ENCODE measurements around the gene NMNAT2. TPM values are rescaled to one million over a fixed set of nuclear protein-coding genes. Genes with fewer than 3 reads are reported as not detected.

The NMNAT2 gene
- total and polyA plus RNA-seq, 2 experiments from 2014 or later: 3.6 to 10.0 TPM

GRCh38 chr1:183363972-183364371 lies 54.2 kb downstream of the NMNAT2 start (continued):
- TF ChIP-seq, protein P1, sequence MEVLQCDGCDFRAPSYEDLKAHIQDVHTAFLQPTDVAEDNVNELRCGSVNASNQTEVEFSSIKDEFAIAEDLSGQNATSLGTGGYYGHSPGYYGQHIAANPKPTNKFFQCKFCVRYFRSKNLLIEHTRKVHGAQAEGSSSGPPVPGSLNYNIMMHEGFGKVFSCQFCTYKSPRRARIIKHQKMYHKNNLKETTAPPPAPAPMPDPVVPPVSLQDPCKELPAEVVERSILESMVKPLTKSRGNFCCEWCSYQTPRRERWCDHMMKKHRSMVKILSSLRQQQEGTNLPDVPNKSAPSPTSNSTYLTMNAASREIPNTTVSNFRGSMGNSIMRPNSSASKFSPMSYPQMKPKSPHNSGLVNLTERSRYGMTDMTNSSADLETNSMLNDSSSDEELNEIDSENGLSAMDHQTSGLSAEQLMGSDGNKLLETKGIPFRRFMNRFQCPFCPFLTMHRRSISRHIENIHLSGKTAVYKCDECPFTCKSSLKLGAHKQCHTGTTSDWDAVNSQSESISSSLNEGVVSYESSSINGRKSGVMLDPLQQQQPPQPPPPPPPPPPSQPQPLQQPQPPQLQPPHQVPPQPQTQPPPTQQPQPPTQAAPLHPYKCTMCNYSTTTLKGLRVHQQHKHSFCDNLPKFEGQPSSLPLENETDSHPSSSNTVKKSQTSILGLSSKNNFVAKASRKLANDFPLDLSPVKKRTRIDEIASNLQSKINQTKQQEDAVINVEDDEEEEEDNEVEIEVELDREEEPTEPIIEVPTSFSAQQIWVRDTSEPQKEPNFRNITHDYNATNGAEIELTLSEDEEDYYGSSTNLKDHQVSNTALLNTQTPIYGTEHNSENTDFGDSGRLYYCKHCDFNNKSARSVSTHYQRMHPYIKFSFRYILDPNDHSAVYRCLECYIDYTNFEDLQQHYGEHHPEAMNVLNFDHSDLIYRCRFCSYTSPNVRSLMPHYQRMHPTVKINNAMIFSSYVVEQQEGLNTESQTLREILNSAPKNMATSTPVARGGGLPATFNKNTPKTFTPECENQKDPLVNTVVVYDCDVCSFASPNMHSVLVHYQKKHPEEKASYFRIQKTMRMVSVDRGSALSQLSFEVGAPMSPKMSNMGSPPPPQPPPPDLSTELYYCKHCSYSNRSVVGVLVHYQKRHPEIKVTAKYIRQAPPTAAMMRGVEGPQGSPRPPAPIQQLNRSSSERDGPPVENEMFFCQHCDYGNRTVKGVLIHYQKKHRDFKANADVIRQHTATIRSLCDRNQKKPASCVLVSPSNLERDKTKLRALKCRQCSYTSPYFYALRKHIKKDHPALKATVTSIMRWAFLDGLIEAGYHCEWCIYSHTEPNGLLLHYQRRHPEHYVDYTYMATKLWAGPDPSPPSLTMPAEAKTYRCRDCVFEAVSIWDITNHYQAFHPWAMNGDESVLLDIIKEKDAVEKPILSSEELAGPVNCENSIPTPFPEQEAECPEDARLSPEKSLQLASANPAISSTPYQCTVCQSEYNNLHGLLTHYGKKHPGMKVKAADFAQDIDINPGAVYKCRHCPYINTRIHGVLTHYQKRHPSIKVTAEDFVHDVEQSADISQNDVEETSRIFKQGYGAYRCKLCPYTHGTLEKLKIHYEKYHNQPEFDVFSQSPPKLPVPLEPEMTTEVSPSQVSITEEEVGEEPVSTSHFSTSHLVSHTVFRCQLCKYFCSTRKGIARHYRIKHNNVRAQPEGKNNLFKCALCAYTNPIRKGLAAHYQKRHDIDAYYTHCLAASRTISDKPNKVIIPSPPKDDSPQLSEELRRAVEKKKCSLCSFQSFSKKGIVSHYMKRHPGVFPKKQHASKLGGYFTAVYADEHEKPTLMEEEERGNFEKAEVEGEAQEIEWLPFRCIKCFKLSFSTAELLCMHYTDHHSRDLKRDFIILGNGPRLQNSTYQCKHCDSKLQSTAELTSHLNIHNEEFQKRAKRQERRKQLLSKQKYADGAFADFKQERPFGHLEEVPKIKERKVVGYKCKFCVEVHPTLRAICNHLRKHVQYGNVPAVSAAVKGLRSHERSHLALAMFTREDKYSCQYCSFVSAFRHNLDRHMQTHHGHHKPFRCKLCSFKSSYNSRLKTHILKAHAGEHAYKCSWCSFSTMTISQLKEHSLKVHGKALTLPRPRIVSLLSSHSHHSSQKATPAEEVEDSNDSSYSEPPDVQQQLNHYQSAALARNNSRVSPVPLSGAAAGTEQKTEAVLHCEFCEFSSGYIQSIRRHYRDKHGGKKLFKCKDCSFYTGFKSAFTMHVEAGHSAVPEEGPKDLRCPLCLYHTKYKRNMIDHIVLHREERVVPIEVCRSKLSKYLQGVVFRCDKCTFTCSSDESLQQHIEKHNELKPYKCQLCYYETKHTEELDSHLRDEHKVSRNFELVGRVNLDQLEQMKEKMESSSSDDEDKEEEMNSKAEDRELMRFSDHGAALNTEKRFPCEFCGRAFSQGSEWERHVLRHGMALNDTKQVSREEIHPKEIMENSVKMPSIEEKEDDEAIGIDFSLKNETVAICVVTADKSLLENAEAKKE (CRISPR knock-in tag; IDR thresholded peaks at IDR 0.05): no peak
- TF ChIP-seq JUNB (IDR thresholded peaks at IDR 0.05; ENCODE audit: unreplicated experiment): no peak
- no peak for TF ChIP-seq STAT1 (IDR thresholded peaks at IDR 0.05; ENCODE audit: unreplicated experiment)
- no peak for TF ChIP-seq ZNF331 (CRISPR knock-in tag; IDR thresholded peaks at IDR 0.05; ENCODE audit: low read depth)
- TF ChIP-seq, protein P2, sequence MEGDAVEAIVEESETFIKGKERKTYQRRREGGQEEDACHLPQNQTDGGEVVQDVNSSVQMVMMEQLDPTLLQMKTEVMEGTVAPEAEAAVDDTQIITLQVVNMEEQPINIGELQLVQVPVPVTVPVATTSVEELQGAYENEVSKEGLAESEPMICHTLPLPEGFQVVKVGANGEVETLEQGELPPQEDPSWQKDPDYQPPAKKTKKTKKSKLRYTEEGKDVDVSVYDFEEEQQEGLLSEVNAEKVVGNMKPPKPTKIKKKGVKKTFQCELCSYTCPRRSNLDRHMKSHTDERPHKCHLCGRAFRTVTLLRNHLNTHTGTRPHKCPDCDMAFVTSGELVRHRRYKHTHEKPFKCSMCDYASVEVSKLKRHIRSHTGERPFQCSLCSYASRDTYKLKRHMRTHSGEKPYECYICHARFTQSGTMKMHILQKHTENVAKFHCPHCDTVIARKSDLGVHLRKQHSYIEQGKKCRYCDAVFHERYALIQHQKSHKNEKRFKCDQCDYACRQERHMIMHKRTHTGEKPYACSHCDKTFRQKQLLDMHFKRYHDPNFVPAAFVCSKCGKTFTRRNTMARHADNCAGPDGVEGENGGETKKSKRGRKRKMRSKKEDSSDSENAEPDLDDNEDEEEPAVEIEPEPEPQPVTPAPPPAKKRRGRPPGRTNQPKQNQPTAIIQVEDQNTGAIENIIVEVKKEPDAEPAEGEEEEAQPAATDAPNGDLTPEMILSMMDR (conservative IDR thresholded peaks at IDR 0.05; ENCODE audit: low read depth in 2 of 2): no peak
- TF ChIP-seq EZH2phosphoT487 (IDR thresholded peaks at IDR 0.05; ENCODE audit: unreplicated experiment): no peak

GRCh38 chr1:183361081-183361480 lies 57.1 kb downstream of the NMNAT2 start:
- DNase-seq (ENCODE audit: low spot score) (no peak), ATAC-seq (no peak)
- Histone ChIP-seq H3K27me3 (ENCODE audit: insufficient read depth) (no peaks in the 10 kb centered on the region), H2AFZ (no peak overlapping the region), H3K4me1 (ENCODE audit: insufficient read depth) (no peaks in the 10 kb centered on the region), H3K9me2 (ENCODE audit: insufficient read depth) (no peaks in the 10 kb centered on the region), H3K79me2 (replicated peaks; ENCODE audit: insufficient read depth) (no peaks in the 10 kb centered on the region), H3K36me3 (ENCODE audit: insufficient read depth) (no peaks in the 10 kb centered on the region), H3K27ac (ENCODE audit: low read depth) (no peak overlapping the region), H4K20me1 (replicated peaks; ENCODE audit: insufficient read depth) (no peaks in the 10 kb centered on the region), H3K4me2 (no peak overlapping the region), H3K4me3 (no peak overlapping the region), H3F3A (replicated peaks; ENCODE audit: low read depth) (no peaks in the 10 kb centered on the region)
- Mint-ChIP-seq H3K4me3 (no peak overlapping the region), H3K4me1 (no peaks in the 10 kb centered on the region), H3K9me3 (no peaks in the 10 kb centered on the region), H3K36me3 (ENCODE audit: low read depth) (no peaks in the 10 kb centered on the region; the same call in 2 of the 3 replicates), H3K27ac (no peak overlapping the region), H3K27me3 (ENCODE audit: insufficient read depth, low read depth, poor library complexity) (no peaks in the 10 kb centered on the region)
- TF ChIP-seq EZH2phosphoT487 (IDR thresholded peaks at IDR 0.05; ENCODE audit: unreplicated experiment) (no peak), ZNF331 (CRISPR knock-in tag; IDR thresholded peaks at IDR 0.05; ENCODE audit: low read depth) (no peak), EZH2 (IDR thresholded peaks at IDR 0.05; ENCODE audit: low read depth, unreplicated experiment) (no peak), JUNB (IDR thresholded peaks at IDR 0.05; ENCODE audit: unreplicated experiment) (no peak), ETS1 (IDR thresholded peaks at IDR 0.05) (no peak)
- TF ChIP-seq, protein P2 (conservative IDR thresholded peaks at IDR 0.05; ENCODE audit: low read depth in 2 of 2): no peak
